WTC11 (cell line): ENCODE measurements around the gene TEX261. TPM values are rescaled to one million over a fixed set of nuclear protein-coding genes. Genes with fewer than 3 reads are reported as not detected.

Source experiments
- ATAC-seq: fragments of 200-7000 bp; cut with Tn5 transposase; 2 replicates; pipeline ENCODE4 v1.10.0; 2021; ENCODE audit warnings: mild to moderate bottlenecking, moderate library complexity
- CTCF ChIA-PET: fragments of 300-600 bp; sonication (Branson Sonifier 250); formaldehyde crosslinking; loops from one replicate; lab custom pipeline; 2021; ENCODE audit warnings: antibody characterized with exemption; lab: Charles Lee
- POLR2A ChIA-PET: fragments of 350-600 bp; sonication (Branson Sonifier 250); formaldehyde crosslinking; loops from one replicate; lab custom pipeline; 2021; ENCODE audit warnings: antibody characterized with exemption; lab: Charles Lee
- DNase-seq: peaks from one replicate; pipeline ENCODE4 v3.0.0; 2021; ENCODE audit warnings: low spot score
- H3K27ac Mint-ChIP-seq: 2 replicates; pipeline ENCODE4 v1.8.0; 2021; ENCODE audit warnings: mixed read lengths
- H3K27me3 Mint-ChIP-seq: 2 replicates; pipeline ENCODE4 v1.8.0; 2021; ENCODE audit warnings: low read depth, mild to moderate bottlenecking, moderate library complexity, mixed read lengths
- H3K36me3 Mint-ChIP-seq: 2 replicates; pipeline ENCODE4 v1.8.0; 2021; ENCODE audit warnings: mixed read lengths
- H3K4me1 Mint-ChIP-seq: 2 replicates; pipeline ENCODE4 v1.8.0; 2022; ENCODE audit warnings: mixed read lengths
- H3K4me3 Mint-ChIP-seq: 2 replicates; pipeline ENCODE4 v1.8.0; 2021; ENCODE audit warnings: mild to moderate bottlenecking, moderate library complexity, mixed read lengths
- H3K9me3 Mint-ChIP-seq: 2 replicates; pipeline ENCODE4 v1.8.0; 2021; ENCODE audit warnings: mixed read lengths
- ATF1 ChIP-seq: sonication (generic); formaldehyde crosslinking; IDR thresholded peaks from 2 replicates; pipeline ENCODE4 v1.8.1; 2023; ENCODE audit warnings: mild to moderate bottlenecking, moderate library complexity, missing genetic modification reagents
- CREB1 ChIP-seq: sonication (generic); formaldehyde crosslinking; IDR thresholded peaks from 2 replicates; pipeline ENCODE4 v1.8.0; 2023; ENCODE audit warnings: mild to moderate bottlenecking, missing genetic modification reagents
- NFATC4 ChIP-seq: fragments of 250-450 bp; sonication (Bioruptor Pico); IDR thresholded peaks from 2 replicates; pipeline ENCODE4 v1.9.0; 2021; ENCODE audit warnings: mild to moderate bottlenecking
- NR3C1 ChIP-seq: sonication (generic); formaldehyde crosslinking; conservative IDR thresholded peaks from 2 replicates; pipeline ENCODE4 v1.8.1; 2023; ENCODE audit warnings: low read depth, mild to moderate bottlenecking, missing genetic modification reagents
- RELA ChIP-seq: sonication (generic); formaldehyde crosslinking; IDR thresholded peaks from 2 replicates; pipeline ENCODE4 v1.8.1; 2022; ENCODE audit warnings: missing genetic modification reagents, mild to moderate bottlenecking, borderline replicate concordance
- TCF7 ChIP-seq: sonication (generic); formaldehyde crosslinking; IDR thresholded peaks from 2 replicates; pipeline ENCODE4 v1.8.0; 2022; ENCODE audit warnings: mild to moderate bottlenecking, low read depth, missing genetic modification reagents, moderate library complexity
- ZNF219 ChIP-seq: sonication (generic); formaldehyde crosslinking; IDR thresholded peaks from 2 replicates; pipeline ENCODE4 v1.8.0; 2023; ENCODE audit warnings: missing genetic modification reagents, mild to moderate bottlenecking, borderline replicate concordance
- ZNF416 ChIP-seq: fragments of 250-450 bp; sonication (Bioruptor Pico); IDR thresholded peaks from 2 replicates; pipeline ENCODE4 v1.9.0; 2021; ENCODE audit warnings: mild to moderate bottlenecking, inconsistent platforms
- total RNA-seq: library from RNA; stranded (reverse); gene quantifications from 3 replicates; pipeline ENCODE4 v1.2.3, GENCODE V29; 2021
- TF ChIP-seq, protein P1 (sequence below): sonication (generic); formaldehyde crosslinking; IDR thresholded peaks from 2 replicates; pipeline ENCODE4 v1.8.1; 2023; ENCODE audit warnings: mild to moderate bottlenecking, missing genetic modification reagents, borderline replicate concordance
- TF ChIP-seq, protein P2 (sequence below): sonication (generic); formaldehyde crosslinking; IDR thresholded peaks from 2 replicates; pipeline ENCODE4 v1.8.0; 2023; ENCODE audit warnings: missing genetic modification reagents, mild to moderate bottlenecking, borderline replicate concordance
- TF ChIP-seq, protein P3 (sequence below): sonication (generic); formaldehyde crosslinking; IDR thresholded peaks from 2 replicates; pipeline ENCODE4 v1.8.0; 2023; ENCODE audit warnings: mild to moderate bottlenecking, missing genetic modification reagents
- TF ChIP-seq, protein P4 (sequence below): sonication (generic); formaldehyde crosslinking; IDR thresholded peaks from 2 replicates; pipeline ENCODE4 v1.8.1; 2023; ENCODE audit warnings: mild to moderate bottlenecking, missing genetic modification reagents
- TF ChIP-seq, protein P5 (sequence below): fragments of 250-450 bp; sonication (Bioruptor Pico); IDR thresholded peaks from 2 replicates; pipeline ENCODE4 v1.8.0; 2021; ENCODE audit warnings: mild to moderate bottlenecking
- TF ChIP-seq, protein P6 (sequence below): sonication (generic); formaldehyde crosslinking; IDR thresholded peaks from 2 replicates; pipeline ENCODE4 v1.8.0; 2022; ENCODE audit warnings: mild to moderate bottlenecking, missing genetic modification reagents
- TF ChIP-seq, protein P7 (sequence below): sonication (generic); formaldehyde crosslinking; IDR thresholded peaks from 2 replicates; pipeline ENCODE4 v1.8.1; 2022; ENCODE audit warnings: mild to moderate bottlenecking, moderate library complexity, missing genetic modification reagents

The TEX261 gene
- total RNA-seq, 1 experiment from 2014 or later: 18.3 TPM

DNA sequence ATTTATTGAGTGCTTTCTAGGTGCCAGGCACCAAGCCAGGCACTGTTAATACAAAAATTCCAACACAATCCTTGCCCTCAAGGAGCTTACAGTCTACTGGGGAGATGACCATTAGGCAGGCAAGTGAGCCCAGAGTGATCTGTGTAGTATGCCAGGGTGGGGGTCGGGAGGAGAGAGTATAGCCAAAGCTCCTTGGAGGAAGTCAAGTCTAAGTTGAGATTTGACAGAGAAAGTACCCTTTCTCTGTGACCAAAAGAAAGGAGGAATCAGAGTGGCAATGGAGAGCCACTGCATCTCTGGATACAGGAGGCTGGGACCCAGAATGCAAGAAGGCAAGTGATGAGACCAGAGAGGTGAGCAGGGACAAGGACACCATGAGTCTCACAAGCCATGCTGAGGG, 8.7 kb downstream of the TEX261 start:
- TF ChIP-seq ZNF416 (CRISPR knock-in tag): no peak
- TF ChIP-seq, protein P1, sequence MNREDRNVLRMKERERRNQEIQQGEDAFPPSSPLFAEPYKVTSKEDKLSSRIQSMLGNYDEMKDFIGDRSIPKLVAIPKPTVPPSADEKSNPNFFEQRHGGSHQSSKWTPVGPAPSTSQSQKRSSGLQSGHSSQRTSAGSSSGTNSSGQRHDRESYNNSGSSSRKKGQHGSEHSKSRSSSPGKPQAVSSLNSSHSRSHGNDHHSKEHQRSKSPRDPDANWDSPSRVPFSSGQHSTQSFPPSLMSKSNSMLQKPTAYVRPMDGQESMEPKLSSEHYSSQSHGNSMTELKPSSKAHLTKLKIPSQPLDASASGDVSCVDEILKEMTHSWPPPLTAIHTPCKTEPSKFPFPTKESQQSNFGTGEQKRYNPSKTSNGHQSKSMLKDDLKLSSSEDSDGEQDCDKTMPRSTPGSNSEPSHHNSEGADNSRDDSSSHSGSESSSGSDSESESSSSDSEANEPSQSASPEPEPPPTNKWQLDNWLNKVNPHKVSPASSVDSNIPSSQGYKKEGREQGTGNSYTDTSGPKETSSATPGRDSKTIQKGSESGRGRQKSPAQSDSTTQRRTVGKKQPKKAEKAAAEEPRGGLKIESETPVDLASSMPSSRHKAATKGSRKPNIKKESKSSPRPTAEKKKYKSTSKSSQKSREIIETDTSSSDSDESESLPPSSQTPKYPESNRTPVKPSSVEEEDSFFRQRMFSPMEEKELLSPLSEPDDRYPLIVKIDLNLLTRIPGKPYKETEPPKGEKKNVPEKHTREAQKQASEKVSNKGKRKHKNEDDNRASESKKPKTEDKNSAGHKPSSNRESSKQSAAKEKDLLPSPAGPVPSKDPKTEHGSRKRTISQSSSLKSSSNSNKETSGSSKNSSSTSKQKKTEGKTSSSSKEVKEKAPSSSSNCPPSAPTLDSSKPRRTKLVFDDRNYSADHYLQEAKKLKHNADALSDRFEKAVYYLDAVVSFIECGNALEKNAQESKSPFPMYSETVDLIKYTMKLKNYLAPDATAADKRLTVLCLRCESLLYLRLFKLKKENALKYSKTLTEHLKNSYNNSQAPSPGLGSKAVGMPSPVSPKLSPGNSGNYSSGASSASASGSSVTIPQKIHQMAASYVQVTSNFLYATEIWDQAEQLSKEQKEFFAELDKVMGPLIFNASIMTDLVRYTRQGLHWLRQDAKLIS (CRISPR knock-in tag): no peak
- TF ChIP-seq, protein P2, sequence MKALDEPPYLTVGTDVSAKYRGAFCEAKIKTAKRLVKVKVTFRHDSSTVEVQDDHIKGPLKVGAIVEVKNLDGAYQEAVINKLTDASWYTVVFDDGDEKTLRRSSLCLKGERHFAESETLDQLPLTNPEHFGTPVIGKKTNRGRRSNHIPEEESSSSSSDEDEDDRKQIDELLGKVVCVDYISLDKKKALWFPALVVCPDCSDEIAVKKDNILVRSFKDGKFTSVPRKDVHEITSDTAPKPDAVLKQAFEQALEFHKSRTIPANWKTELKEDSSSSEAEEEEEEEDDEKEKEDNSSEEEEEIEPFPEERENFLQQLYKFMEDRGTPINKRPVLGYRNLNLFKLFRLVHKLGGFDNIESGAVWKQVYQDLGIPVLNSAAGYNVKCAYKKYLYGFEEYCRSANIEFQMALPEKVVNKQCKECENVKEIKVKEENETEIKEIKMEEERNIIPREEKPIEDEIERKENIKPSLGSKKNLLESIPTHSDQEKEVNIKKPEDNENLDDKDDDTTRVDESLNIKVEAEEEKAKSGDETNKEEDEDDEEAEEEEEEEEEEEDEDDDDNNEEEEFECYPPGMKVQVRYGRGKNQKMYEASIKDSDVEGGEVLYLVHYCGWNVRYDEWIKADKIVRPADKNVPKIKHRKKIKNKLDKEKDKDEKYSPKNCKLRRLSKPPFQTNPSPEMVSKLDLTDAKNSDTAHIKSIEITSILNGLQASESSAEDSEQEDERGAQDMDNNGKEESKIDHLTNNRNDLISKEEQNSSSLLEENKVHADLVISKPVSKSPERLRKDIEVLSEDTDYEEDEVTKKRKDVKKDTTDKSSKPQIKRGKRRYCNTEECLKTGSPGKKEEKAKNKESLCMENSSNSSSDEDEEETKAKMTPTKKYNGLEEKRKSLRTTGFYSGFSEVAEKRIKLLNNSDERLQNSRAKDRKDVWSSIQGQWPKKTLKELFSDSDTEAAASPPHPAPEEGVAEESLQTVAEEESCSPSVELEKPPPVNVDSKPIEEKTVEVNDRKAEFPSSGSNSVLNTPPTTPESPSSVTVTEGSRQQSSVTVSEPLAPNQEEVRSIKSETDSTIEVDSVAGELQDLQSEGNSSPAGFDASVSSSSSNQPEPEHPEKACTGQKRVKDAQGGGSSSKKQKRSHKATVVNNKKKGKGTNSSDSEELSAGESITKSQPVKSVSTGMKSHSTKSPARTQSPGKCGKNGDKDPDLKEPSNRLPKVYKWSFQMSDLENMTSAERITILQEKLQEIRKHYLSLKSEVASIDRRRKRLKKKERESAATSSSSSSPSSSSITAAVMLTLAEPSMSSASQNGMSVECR: no peak
- no peak for TF ChIP-seq ATF1 (CRISPR knock-in tag)
- TF ChIP-seq, protein P3, sequence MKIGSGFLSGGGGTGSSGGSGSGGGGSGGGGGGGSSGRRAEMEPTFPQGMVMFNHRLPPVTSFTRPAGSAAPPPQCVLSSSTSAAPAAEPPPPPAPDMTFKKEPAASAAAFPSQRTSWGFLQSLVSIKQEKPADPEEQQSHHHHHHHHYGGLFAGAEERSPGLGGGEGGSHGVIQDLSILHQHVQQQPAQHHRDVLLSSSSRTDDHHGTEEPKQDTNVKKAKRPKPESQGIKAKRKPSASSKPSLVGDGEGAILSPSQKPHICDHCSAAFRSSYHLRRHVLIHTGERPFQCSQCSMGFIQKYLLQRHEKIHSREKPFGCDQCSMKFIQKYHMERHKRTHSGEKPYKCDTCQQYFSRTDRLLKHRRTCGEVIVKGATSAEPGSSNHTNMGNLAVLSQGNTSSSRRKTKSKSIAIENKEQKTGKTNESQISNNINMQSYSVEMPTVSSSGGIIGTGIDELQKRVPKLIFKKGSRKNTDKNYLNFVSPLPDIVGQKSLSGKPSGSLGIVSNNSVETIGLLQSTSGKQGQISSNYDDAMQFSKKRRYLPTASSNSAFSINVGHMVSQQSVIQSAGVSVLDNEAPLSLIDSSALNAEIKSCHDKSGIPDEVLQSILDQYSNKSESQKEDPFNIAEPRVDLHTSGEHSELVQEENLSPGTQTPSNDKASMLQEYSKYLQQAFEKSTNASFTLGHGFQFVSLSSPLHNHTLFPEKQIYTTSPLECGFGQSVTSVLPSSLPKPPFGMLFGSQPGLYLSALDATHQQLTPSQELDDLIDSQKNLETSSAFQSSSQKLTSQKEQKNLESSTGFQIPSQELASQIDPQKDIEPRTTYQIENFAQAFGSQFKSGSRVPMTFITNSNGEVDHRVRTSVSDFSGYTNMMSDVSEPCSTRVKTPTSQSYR (CRISPR knock-in tag): no peak
- TF ChIP-seq CREB1 (CRISPR knock-in tag): no peak
- TF ChIP-seq, protein P4, sequence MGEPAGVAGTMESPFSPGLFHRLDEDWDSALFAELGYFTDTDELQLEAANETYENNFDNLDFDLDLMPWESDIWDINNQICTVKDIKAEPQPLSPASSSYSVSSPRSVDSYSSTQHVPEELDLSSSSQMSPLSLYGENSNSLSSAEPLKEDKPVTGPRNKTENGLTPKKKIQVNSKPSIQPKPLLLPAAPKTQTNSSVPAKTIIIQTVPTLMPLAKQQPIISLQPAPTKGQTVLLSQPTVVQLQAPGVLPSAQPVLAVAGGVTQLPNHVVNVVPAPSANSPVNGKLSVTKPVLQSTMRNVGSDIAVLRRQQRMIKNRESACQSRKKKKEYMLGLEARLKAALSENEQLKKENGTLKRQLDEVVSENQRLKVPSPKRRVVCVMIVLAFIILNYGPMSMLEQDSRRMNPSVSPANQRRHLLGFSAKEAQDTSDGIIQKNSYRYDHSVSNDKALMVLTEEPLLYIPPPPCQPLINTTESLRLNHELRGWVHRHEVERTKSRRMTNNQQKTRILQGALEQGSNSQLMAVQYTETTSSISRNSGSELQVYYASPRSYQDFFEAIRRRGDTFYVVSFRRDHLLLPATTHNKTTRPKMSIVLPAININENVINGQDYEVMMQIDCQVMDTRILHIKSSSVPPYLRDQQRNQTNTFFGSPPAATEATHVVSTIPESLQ: no peak
- TF ChIP-seq, all 79 proteins: peak for 0
- ATAC-seq: no peak
- DNase-seq: no peak
- ChIA-PET CTCF (interaction anchor here (0.7 to 4.9 kb wide), 3 partner anchors 16 to 115 kb away, joined by 3 to 68 read pairs (median 10); no protein-coding TSS in a partner anchor), POLR2A (no interaction called here)
- Mint-ChIP-seq H3K4me1 (peaks cover 5% of the 10 kb centered on the region), H3K27ac (no peak overlapping the region), H3K4me3 (no peak overlapping the region), H3K9me3 (no peaks in the 10 kb centered on the region), H3K27me3 (peaks cover 9% of the 10 kb centered on the region; the same call in 1 of the 2 replicates), H3K36me3 (peaks cover 15% of the 10 kb centered on the region)

DNA sequence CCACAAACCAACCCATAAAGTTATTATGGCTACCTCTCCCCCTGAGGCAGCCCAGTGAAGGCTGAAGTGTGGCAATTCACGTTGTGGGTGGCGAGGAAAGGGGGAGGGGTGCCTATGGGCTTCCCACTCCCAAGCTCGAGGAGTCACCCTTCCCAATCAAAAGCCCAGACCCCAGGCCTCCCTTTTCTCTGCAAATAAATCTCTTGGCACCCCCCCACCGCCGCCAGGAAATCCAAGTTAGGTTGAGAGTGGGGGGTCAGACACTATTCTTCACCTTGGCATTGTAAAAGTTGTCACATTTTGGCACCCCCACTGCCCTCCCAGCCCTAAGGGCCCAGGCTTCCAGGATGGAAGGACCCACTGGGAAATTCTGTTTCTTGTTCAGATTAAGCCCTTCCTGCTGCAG, 9.4 kb downstream of the TEX261 start:
- Mint-ChIP-seq H3K36me3 (peaks cover 12% of the 10 kb centered on the region), H3K4me3 (no peak overlapping the region), H3K4me1 (peaks cover 5% of the 10 kb centered on the region), H3K27me3 (peaks cover 9% of the 10 kb centered on the region; the same call in 1 of the 2 replicates), H3K27ac (no peak overlapping the region), H3K9me3 (no peaks in the 10 kb centered on the region)
- no peak for DNase-seq
- ChIA-PET CTCF (interaction anchor here (0.6 to 4.9 kb wide), 17 partner anchors 12 to 1894 kb away, joined by 3 to 68 read pairs (median 8); partner anchors contain the start of genes MCEE, MPHOSPH10 and NAGK), POLR2A (no interaction called here)
- ATAC-seq: no peak
- TF ChIP-seq NFATC4 (CRISPR knock-in tag) (no peak), TCF7 (CRISPR knock-in tag) (no peak), RELA (CRISPR knock-in tag) (no peak), ZNF219 (CRISPR knock-in tag) (no peak), NR3C1 (CRISPR knock-in tag) (no peak), ATF1 (CRISPR knock-in tag) (no peak)
- TF ChIP-seq, protein P5, sequence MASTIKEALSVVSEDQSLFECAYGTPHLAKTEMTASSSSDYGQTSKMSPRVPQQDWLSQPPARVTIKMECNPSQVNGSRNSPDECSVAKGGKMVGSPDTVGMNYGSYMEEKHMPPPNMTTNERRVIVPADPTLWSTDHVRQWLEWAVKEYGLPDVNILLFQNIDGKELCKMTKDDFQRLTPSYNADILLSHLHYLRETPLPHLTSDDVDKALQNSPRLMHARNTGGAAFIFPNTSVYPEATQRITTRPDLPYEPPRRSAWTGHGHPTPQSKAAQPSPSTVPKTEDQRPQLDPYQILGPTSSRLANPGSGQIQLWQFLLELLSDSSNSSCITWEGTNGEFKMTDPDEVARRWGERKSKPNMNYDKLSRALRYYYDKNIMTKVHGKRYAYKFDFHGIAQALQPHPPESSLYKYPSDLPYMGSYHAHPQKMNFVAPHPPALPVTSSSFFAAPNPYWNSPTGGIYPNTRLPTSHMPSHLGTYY (CRISPR knock-in tag): no peak
- TF ChIP-seq, protein P6, sequence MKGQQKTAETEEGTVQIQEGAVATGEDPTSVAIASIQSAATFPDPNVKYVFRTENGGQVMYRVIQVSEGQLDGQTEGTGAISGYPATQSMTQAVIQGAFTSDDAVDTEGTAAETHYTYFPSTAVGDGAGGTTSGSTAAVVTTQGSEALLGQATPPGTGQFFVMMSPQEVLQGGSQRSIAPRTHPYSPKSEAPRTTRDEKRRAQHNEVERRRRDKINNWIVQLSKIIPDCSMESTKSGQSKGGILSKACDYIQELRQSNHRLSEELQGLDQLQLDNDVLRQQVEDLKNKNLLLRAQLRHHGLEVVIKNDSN (CRISPR knock-in tag): no peak
- TF ChIP-seq, protein P7, sequence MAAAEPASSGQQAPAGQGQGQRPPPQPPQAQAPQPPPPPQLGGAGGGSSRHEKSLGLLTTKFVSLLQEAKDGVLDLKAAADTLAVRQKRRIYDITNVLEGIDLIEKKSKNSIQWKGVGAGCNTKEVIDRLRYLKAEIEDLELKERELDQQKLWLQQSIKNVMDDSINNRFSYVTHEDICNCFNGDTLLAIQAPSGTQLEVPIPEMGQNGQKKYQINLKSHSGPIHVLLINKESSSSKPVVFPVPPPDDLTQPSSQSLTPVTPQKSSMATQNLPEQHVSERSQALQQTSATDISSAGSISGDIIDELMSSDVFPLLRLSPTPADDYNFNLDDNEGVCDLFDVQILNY (CRISPR knock-in tag): no peak
